HepG2 (cell line): ENCODE measurements around the gene DCAF6.

Source experiments
- HBP1 ChIP-seq: IDR thresholded peaks from 2 replicates; pipeline ENCODE4 v1.6.1; 2016; ENCODE audit warnings: low read depth, control low read depth
- MAFK ChIP-seq, 2 experiments: IDR thresholded peaks in 1 of 2; conservative IDR thresholded peaks in 1 of 2; 2 replicates each; pipeline ENCODE4 v1.6.1; 2011; ENCODE audit warnings: improper control_type of control experiment in 2 of 2, low read length in 2 of 2
- NFYB ChIP-seq: sonication (generic); formaldehyde crosslinking; IDR thresholded peaks from 2 replicates; pipeline ENCODE4 v1.4.0; 2020; ENCODE audit warnings: missing genetic modification reagents
- SP4 ChIP-seq: sonication (generic); formaldehyde crosslinking; IDR thresholded peaks from 2 replicates; pipeline ENCODE4 v1.8.1; 2023; ENCODE audit warnings: mild to moderate bottlenecking, missing genetic modification reagents
- ZFP37 ChIP-seq: sonication (generic); formaldehyde crosslinking; IDR thresholded peaks from 2 replicates; pipeline ENCODE4 v1.4.0; 2020; ENCODE audit warnings: missing genetic modification reagents, borderline replicate concordance
- ZNF121 ChIP-seq: sonication (generic); formaldehyde crosslinking; IDR thresholded peaks from 2 replicates; pipeline ENCODE4 v1.5.0; 2020; ENCODE audit warnings: mild to moderate bottlenecking, missing genetic modification reagents
- ZNF124 ChIP-seq: sonication (generic); formaldehyde crosslinking; IDR thresholded peaks from 2 replicates; pipeline ENCODE4 v1.4.0; 2020; ENCODE audit warnings: missing genetic modification reagents
- ZNF800 ChIP-seq: sonication (generic); formaldehyde crosslinking; IDR thresholded peaks from 2 replicates; pipeline ENCODE4 v1.4.0; 2020; ENCODE audit warnings: missing genetic modification reagents

- TF ChIP-seq ZNF121 (CRISPR knock-in tag) (no peak), ZNF124 (CRISPR knock-in tag) (no peak), ZNF800 (CRISPR knock-in tag) (no peak), HBP1 (CRISPR knock-in tag) (no peak), NFYB (CRISPR knock-in tag) (no peak), MAFK (conservative IDR thresholded peaks at IDR 0.05 in 1 of 2, IDR thresholded peaks at IDR 0.05 in 1 of 2; ENCODE audit: low read length in 2 of 2) (no peak), ZFP37 (no peak), SP4 (CRISPR knock-in tag) (no peak)
Measured at GRCh38 chr1:167983797-167984420, 47.4 kb downstream of the DCAF6 start.
